Fibroblast of lung (primary cell): ENCODE results near the gene COLEC11. TPM values are rescaled to one million over a fixed set of nuclear protein-coding genes. Genes with fewer than 3 reads are reported as not detected.

Source experiments
- DNase-seq, 2 donors: peaks; one replicate each; pipeline versions ENCODE4 v3.0.0 to v3.0.0-alpha.2; 2010; ENCODE audit warnings: low read depth in 2 of 2
- H2AFZ ChIP-seq: 2 replicates; pipeline ENCODE4 v1.5.1; 2012; ENCODE audit warnings: low read length, control low read depth, inconsistent platforms
- H3K27ac ChIP-seq: 2 replicates; pipeline ENCODE4 v1.5.1; 2011; ENCODE audit warnings: low read length, control low read depth; ENCODE audit not compliant: insufficient read depth
- H3K27me3 ChIP-seq: 2 replicates; pipeline ENCODE4 v1.5.1; 2011; ENCODE audit warnings: mild to moderate bottlenecking, low read length; ENCODE audit not compliant: control insufficient read depth, insufficient read depth
- H3K36me3 ChIP-seq: 2 replicates; pipeline ENCODE4 v1.5.1; 2011; ENCODE audit warnings: low read length; ENCODE audit not compliant: control insufficient read depth, insufficient read depth
- H3K4me1 ChIP-seq: 2 replicates; pipeline ENCODE4 v1.5.1; 2011; ENCODE audit warnings: low read length; ENCODE audit not compliant: control insufficient read depth, insufficient read depth; ENCODE audit errors: extremely low read depth
- H3K4me2 ChIP-seq: 2 replicates; pipeline ENCODE4 v1.5.1; 2011; ENCODE audit warnings: low read length, control low read depth; ENCODE audit not compliant: insufficient read depth; ENCODE audit errors: extremely low read depth
- H3K4me3 ChIP-seq, 4 experiments: fragments of 200-600 bp in 1 of 4; sonication (generic) in 1 of 4; replicated peaks in 1 of 4; 2 replicates each; pipeline ENCODE4 v1.5.1; 2011 to 2016; ENCODE audit warnings: low read length in 4 of 4, low read depth in 3 of 4, mild to moderate bottlenecking in 3 of 4, control low read depth in 2 of 4, inconsistent platforms in 1 of 4, mixed read lengths in 1 of 4; ENCODE audit not compliant: insufficient read depth in 1 of 4; ENCODE audit errors: control extremely low read depth in 1 of 4
- H3K79me2 ChIP-seq: 2 replicates; pipeline ENCODE4 v1.5.1; 2012; ENCODE audit warnings: mild to moderate bottlenecking, low read length, inconsistent platforms; ENCODE audit not compliant: control insufficient read depth, insufficient read depth
- H3K9ac ChIP-seq: 2 replicates; pipeline ENCODE4 v1.5.1; 2011; ENCODE audit warnings: mild to moderate bottlenecking, low read length, control low read depth; ENCODE audit not compliant: insufficient read depth
- H3K9me3 ChIP-seq: 2 replicates; pipeline ENCODE4 v1.5.1; 2012; ENCODE audit warnings: low read depth, low read length; ENCODE audit not compliant: control insufficient read depth, insufficient read depth
- H4K20me1 ChIP-seq: 2 replicates; pipeline ENCODE4 v1.5.1; 2011; ENCODE audit warnings: low read length; ENCODE audit not compliant: control insufficient read depth, insufficient read depth; ENCODE audit errors: extremely low read depth
- EZH2 ChIP-seq: IDR thresholded peaks from 2 replicates; pipeline ENCODE4 v1.5.1; 2012; ENCODE audit warnings: low read length, control low read depth, mild to moderate bottlenecking; ENCODE audit errors: missing control alignments
- polyA plus RNA-seq, 2 donors: library from polyadenylated mRNA; depleted of rRNA in 1 of 2; stranded (reverse) in 1 of 2; unstranded in 1 of 2; fragments of >200 nt; gene quantifications; 2 replicates each; pipeline ENCODE4 v1.2.1, GENCODE V29; 2011 to 2012; ENCODE audit warnings: missing spikeins in 1 of 2
- total RNA-seq: library from RNA; depleted of rRNA; stranded (reverse); fragments of >200 nt; gene quantifications from 2 replicates; pipeline ENCODE4 v1.2.1, GENCODE V29; 2014
- TF ChIP-seq, protein P1 (sequence below), 2 donors: IDR thresholded peaks in 1 of 2; conservative IDR thresholded peaks in 1 of 2; 1 replicate in 1 of 2; 2 replicates in 1 of 2; pipeline ENCODE4 v1.5.1; 2011 to 2012; ENCODE audit warnings: low read length in 2 of 2, control low read depth in 1 of 2, inconsistent platforms in 1 of 2, low read depth in 1 of 2, mild to moderate bottlenecking in 1 of 2

COLEC11 gene
- total and polyA plus RNA-seq, 2 donors (not counting 1 experiment from before 2014, with no cell fraction given), result 0.30 to 0.83 TPM

DNA sequence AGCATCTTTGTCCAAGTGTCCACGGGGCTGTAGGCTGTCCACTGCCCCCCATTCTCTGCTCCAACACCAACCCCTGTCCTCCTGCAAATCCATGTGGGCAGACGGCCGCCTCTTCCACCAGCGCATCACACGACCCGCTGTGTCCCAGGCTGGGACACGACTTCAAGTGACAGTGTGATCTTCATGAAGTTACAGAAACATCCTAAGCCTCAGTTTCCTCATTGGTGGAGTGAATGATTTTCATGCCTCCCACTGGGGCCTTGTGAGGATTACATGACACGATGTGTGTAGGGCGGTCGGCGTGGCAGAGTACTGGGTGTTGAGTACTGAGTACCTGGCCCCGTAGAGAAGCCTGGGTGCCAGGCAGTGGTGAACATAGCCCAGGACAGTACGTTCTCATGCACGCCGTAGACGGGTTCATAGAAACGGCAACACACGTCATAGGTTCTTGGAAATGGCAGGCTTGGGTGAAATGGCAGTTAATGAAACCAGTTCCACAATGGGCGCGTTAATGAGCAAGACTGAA is 53.8 kb downstream of the COLEC11 start:
- no peaks in the 10 kb centered on the region for H3K9me3 ChIP-seq
- H3K4me2 ChIP-seq, result no peak overlapping the region
- H3K9ac ChIP-seq, result no peak overlapping the region
- no peaks in the 10 kb centered on the region for H3K79me2 ChIP-seq
- no peaks in the 10 kb centered on the region for H4K20me1 ChIP-seq
- H3K4me1 ChIP-seq, result peaks cover 4% of the 10 kb centered on the region
- no peak overlapping the region for H3K27ac ChIP-seq
- H2AFZ ChIP-seq, result no peak overlapping the region
- H3K27me3 ChIP-seq, result no peaks in the 10 kb centered on the region
- no peak overlapping the region for H3K4me3 ChIP-seq
- no peaks in the 10 kb centered on the region for H3K36me3 ChIP-seq
- no peak for TF ChIP-seq EZH2
- TF ChIP-seq, protein P1, sequence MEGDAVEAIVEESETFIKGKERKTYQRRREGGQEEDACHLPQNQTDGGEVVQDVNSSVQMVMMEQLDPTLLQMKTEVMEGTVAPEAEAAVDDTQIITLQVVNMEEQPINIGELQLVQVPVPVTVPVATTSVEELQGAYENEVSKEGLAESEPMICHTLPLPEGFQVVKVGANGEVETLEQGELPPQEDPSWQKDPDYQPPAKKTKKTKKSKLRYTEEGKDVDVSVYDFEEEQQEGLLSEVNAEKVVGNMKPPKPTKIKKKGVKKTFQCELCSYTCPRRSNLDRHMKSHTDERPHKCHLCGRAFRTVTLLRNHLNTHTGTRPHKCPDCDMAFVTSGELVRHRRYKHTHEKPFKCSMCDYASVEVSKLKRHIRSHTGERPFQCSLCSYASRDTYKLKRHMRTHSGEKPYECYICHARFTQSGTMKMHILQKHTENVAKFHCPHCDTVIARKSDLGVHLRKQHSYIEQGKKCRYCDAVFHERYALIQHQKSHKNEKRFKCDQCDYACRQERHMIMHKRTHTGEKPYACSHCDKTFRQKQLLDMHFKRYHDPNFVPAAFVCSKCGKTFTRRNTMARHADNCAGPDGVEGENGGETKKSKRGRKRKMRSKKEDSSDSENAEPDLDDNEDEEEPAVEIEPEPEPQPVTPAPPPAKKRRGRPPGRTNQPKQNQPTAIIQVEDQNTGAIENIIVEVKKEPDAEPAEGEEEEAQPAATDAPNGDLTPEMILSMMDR (conservative IDR thresholded peaks at IDR 0.05 in 1 of 2, IDR thresholded peaks at IDR 0.05 in 1 of 2; ENCODE audit: low read depth in 1 of 2, low read length in 2 of 2), result no peak
- no peak for DNase-seq

- Histone ChIP-seq H3K36me3 (no peaks in the 10 kb centered on the region), H3K4me3 (no peak overlapping the region), H3K27me3 (no peaks in the 10 kb centered on the region), H3K9ac (no peak overlapping the region), H3K9me3 (no peaks in the 10 kb centered on the region), H3K4me1 (peaks cover 4% of the 10 kb centered on the region), H4K20me1 (no peaks in the 10 kb centered on the region), H3K27ac (no peak overlapping the region), H3K79me2 (no peaks in the 10 kb centered on the region), H3K4me2 (no peak overlapping the region), H2AFZ (no peak overlapping the region)
- no peak for DNase-seq
- TF ChIP-seq EZH2, result no peak
- TF ChIP-seq, protein P1 (conservative IDR thresholded peaks at IDR 0.05 in 1 of 2, IDR thresholded peaks at IDR 0.05 in 1 of 2; ENCODE audit: low read depth in 1 of 2, low read length in 2 of 2), result no peak
Observed at GRCh38 chr2:3649581-3649980, 54.7 kb downstream of the COLEC11 start.

- Histone ChIP-seq H3K4me1 (peaks cover 4% of the 10 kb centered on the region), H3K27me3 (no peaks in the 10 kb centered on the region), H3K4me3 (no peak overlapping the region), H4K20me1 (no peaks in the 10 kb centered on the region), H3K9me3 (no peaks in the 10 kb centered on the region), H3K4me2 (peak overlapping the region; percentile 56), H2AFZ (peak overlapping the region; percentile 15), H3K36me3 (no peaks in the 10 kb centered on the region), H3K79me2 (no peaks in the 10 kb centered on the region), H3K27ac (no peak overlapping the region), H3K9ac (no peak overlapping the region)
- no peak for TF ChIP-seq EZH2
- TF ChIP-seq, protein P1 (conservative IDR thresholded peaks at IDR 0.05 in 1 of 2, IDR thresholded peaks at IDR 0.05 in 1 of 2; ENCODE audit: low read depth in 1 of 2, low read length in 2 of 2), result no peak
- DNase-seq, result no peak
Observed at GRCh38 chr2:3650140-3650920, 55.4 kb downstream of the COLEC11 start.
